HG03196 (cell line): ENCODE results near the gene VPS45.
"Not testable (repeated sequence)": the region's sequence is repeated elsewhere in the genome, so short reads cannot be mapped to it uniquely, and the experiment has no call there.

Source experiments
- ATAC-seq: cut with Tn5 transposase; IDR thresholded peaks from one replicate; pipeline ENCODE4 v1.9.1; 2021; ENCODE audit not compliant: unreplicated experiment

Gene VPS45

DNA sequence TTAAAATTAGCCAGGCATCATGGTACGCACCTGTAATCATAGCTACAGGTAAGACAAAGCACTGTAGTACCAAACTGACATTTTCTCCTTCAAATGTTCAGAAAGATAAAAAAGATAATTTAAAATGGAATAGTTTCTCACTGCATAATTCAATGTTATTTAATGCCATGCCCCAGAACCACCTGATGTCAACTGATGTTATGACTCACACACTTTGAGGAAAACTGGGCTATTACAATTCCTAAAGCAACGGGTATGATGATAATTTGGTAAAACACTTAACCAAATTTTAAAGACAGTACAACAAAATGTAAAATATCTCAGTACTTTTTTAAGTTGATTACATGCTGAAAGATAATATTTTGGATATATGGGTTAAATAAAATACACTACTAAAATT, 59.2 kb downstream of the VPS45 start:
- no peak for ATAC-seq

DNA sequence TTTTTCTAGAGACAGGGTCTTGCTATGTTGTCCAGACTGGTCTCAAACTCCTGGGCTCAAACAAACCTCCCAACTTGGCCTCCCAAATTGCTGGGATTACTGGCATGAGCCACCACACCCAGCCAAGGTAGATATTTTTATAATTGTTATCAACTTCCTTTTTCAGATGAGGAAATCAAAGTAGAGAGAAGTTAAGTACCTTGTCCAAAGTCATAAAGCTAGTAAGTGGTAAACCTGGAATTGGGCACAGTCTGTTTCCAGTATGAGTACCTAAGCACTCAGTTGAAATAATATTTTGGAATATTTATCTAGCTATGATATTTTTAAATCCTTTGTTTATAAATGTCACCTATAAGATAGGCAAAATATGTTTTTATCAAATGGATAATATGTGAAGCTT, 59.9 kb downstream of the VPS45 start:
- no peak for ATAC-seq

DNA sequence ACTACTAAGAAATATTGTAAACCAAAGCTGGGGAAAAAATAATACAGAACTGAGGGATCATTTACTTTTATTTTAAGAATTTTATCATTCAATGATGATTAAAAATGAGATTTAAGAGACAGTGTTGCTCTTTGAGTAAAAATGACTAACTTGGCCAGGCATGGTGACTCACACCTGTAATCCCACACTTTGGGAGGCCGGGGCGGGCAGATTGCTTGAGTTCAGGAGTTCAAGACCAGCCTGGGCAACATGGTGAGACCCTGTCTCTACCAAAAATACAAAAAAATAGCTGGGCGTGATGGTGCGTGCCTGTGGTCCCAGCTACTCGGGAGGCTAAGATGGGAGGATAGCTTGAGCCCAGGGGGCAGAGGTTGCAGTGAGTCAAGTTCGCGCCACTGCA, 60.3 kb downstream of the VPS45 start:
- ATAC-seq = no peak

DNA sequence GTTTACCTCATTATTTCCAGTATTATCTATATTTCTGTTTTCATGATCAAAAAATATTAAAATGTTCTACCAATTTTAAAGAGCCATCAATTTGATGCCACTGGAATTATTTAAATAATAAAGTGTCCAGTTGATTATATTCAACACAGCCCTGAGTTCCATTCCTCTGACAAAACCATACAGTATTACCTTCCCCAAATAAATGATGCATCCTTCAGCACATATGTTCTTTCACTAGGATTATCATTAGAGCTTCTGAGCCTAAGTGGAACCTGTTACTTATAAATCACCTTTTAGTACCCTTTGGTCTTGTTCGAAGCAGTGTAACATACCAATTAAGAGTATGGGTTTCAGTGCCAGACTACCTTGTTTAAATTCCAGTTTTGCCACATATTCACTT, 64.8 kb downstream of the VPS45 start:
- ATAC-seq = no peak

DNA sequence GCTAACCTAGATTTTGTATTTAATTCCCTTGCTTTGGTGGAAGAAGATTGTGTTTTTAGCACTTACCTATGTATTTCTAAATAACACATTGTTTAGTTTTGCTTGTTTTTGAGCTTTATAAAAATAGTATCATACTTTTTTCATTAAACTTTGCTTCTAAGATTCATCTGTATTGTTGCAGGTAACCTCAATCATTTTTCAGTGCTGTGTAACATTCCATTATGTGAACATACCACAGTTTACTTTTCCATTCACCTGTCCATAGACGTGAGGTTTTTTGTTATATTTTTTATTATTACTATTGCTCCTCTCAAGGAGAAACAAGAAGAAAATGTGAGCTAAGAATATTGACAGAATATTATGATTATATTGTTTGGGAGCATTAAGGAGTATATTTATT, 67.0 kb downstream of the VPS45 start:
- ATAC-seq = no peak

DNA sequence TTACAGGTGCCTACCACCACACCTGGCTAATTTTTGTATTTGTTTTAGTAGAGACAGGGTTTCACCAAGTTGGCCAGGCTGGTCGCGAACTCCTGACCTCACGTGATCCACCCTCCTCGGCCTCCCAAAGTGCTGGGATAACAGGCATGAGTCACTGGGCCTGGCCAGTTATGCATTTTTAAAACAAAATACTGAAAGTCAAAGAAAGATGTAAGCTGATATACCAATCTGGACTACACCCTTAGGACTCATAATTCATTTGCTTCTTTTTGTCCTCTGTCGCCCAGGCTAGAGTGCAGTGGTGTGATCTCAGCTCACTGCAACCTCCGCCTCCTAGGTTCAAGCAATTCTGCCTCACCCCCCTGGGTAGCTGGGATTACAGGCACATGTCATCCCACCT, 67.8 kb downstream of the VPS45 start:
- ATAC-seq = not testable (repeated sequence)

DNA sequence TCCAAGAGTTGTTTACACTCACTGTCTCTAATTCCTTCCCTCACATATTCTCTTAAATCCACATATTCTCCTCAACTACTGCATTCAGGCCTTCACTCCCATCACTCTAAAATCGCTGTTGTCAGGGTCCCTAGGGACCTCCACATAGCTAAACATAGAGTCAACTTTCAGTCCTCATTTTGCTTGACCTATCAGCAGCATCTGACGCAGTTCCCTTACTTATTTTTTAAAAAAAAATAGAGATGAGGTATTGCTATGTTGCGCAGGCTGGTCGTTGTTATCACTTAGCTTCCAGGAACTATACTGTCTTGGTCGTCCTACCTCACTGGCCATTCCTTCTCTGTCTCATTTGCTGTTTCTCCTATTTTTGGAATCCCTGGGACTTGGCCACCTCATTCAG, 70.5 kb downstream of the VPS45 start:
- ATAC-seq = no peak

DNA sequence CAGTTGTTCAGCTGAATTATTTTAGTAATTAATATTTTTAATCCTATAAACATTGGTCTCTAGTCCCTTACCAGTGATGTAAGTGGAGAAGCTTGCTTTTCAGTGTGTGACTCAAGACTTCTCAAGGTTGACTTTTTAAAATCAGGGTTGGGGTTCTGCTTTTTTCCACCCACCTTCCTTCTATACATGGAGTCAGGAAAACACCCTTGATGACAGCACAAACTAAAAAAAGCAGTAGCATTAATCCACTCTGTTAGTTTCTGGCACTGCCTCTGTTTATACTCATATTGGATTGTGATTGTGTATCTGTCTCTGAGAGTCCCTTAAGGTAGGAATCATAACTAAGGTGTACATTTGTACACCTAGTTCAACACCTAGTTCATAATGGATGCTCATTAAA, 73.9 kb downstream of the VPS45 start:
- no peak for ATAC-seq

DNA sequence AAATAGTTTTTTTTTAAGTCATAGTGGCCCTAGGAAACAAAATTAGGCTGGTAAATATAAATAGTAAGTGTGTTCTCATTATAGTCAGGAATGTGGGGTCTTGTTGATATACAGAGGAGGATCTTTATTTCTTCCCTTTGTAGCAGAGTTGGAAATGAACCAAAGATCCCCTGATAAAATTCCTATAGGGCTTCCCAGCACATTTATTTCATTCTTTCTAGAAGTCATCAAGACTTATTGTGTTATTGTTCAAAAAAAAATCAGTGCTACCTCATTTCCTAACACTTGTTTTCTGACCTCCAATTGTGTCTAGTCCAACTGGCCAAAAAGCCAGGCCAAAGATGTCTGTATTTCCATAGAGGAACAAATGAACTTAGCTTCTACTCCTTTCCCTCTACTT, 74.5 kb downstream of the VPS45 start:
- no peak for ATAC-seq

DNA sequence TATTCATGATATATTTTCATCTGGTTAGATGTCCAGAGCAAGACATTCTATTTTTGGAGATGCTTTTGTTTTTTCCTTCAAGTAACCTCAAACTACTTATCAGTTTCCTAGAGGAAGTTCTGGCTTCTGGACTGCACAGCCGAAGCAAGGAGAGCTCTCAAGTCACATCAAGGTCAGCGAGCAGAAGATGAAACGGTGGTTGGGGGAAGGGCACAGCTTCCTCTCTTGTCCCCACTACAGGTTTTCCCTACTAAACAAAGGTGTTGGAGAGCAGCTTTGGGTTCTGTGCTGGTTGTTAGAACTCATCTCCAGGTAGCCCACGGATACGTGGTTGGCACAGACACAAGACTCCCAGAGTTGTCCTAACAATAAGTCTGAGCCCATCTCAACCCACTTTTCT, 77.0 kb downstream of the VPS45 start:
- ATAC-seq = no peak

DNA sequence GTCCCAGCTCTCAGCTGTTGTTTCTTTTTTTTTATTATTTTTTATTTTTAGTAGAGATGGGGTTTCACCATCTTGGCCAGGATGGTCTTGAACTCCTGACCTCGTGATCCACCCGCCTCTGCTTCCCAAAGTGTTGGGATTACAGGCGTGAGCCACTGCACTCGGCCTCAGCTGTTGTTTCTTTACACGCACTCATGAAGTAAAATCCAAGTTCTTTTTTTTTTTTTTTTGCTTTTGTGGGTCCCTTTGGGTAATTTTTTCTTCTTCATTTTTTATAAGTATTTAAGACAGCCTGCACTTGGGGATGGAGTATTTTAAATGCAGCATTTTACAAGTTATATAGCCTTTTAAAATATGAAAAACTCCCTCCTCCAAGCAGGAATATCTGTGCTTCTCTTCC, 78.4 kb downstream of the VPS45 start:
- ATAC-seq = not testable (repeated sequence)

DNA sequence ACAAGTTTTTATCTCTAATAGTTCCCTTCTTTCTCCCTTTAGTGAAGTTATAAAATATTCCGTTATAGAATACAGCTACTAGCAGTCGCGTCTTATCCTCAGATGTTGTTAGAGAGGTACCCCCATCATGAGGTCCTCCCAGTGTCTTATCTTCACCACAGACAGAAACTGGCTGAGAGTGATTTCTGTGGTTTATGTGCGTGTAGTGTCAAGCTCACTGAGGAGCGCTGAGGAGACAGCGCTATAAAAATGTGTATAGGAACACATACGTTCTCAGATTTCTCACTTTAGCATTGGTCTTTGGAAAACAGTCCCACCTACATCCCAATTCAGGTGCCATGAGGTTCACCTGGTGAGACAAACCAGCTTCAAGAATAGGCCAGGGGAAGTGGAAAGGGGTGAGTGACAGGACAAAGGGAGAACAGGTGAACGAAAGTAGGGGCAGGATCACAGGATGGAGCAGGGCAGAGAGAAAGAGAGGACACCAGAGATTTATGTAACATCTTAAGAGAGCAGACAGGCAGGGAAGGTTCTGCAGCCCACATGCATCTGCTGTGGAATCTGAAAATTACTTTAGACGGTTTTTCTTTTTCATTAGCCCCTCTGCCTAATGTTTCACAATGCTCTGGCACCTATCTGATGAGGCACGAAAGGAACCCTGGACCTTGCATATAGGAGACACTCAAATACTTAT, 79.4 kb downstream of the VPS45 start:
- no peak for ATAC-seq

DNA sequence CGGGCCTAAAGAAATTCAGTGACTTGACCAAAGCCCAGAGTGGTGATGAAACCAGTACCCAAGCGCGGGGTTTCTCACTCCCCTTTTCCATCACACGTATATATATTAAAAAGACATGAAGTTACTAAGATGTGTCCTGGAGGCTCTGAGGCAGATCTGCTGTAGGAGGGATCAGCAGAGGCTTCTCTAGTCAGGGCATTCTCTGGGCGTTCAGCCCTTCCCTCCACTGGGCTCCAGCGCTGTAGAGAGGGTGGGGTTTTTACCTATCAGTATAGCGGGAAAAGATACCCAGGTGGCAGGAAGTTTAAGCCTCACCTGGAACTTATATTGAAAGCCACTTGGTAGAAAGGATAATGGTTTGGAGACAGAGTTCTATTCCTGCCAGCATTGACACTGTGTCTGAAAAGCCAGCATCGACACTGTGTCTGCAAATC, 81.3 kb downstream of the VPS45 start:
- no peak for ATAC-seq

DNA sequence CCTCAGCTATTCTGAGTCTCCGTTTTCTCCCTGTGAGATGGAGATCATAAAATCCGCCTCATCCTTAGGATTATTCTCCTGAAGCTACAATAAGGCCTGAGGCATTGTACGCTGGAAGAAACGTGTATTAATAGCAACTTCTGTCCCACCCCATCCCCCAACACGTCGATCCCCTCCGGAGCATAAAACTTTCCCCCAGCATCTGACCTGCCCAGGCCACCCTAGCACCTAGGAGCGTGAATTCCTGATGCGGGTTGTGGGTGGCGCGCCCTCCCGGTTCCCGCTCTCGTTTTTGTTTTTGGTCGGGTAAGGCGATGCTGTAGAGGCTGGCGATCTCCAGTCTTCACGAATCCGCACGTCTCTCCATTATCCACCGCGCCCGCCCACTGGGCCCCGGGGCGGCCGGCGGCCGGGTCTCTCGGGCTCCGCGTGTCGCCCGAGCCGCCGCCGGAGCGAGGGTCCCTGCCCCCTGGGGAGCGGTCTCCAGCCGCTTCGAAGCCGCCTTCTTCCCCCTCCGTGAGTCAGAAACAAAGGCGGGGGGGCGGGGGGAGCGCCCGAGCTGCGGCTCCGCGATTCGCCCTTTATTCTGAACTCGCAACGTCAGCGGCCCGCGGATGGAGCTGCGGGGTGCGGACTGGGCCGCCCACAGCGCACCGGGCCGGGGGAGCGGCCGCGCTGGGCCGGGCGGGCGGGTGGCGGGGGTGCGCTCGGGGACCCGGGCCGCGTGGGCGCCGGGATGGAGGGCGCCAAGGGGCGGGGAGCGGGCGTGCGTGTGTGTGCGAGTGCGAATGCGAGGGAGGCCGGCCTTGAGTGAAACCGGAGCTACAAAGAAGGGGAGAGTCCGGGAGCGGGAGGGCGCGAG, 81.9 kb downstream of the VPS45 start, which contains the start of gene PLEKHO1:
TSS of gene PLEKHO1 (plus strand) at position 646 of the 862 bp plus-strand sequence. CDS start 342 bp downstream, outside the sequence.
- ATAC-seq = peak; percentile 40

DNA sequence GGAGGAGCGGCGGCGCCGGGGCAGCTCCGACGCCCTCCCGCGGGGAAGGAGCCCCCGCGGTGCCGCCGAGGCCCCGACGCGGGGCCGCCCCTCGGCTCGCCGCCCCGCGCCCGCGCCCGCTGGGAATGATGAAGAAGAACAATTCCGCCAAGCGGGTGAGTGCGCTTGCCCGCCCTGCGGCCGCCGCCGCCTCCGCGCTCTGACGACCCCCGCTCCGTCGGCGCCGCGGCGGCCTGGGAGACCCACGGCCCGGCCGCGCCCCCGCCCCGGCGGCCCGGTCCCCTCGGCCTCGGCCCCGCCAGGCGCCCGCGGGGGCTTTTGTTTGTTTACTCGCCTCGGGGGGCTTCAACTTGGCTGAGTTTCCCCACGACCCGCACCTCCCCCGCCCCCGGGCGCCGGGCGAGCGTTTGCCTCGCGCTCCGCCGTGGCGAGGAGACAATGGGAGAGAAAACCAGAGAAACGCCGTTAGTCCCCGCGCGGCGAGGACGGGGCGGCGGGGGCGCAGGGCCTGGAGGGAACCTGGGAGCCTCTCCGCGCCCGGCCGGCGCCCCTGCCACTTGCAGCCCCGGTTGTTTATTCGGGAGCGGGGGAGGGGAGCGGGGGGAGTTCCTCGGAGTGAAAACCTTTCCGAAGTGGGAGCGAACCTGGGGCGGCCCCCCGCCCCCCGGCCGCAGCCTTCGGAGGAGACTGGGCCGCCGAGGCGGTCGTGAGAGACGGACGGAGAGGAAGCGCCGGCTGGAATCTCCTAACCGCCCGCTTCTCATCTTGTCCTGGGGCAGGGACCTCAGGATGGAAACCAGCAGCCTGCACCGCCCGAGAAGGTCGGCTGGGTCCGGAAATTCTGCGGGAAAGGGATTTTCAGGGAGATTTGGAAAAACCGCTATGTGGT, 82.8 kb downstream of the VPS45 start:
- ATAC-seq = no peak

DNA sequence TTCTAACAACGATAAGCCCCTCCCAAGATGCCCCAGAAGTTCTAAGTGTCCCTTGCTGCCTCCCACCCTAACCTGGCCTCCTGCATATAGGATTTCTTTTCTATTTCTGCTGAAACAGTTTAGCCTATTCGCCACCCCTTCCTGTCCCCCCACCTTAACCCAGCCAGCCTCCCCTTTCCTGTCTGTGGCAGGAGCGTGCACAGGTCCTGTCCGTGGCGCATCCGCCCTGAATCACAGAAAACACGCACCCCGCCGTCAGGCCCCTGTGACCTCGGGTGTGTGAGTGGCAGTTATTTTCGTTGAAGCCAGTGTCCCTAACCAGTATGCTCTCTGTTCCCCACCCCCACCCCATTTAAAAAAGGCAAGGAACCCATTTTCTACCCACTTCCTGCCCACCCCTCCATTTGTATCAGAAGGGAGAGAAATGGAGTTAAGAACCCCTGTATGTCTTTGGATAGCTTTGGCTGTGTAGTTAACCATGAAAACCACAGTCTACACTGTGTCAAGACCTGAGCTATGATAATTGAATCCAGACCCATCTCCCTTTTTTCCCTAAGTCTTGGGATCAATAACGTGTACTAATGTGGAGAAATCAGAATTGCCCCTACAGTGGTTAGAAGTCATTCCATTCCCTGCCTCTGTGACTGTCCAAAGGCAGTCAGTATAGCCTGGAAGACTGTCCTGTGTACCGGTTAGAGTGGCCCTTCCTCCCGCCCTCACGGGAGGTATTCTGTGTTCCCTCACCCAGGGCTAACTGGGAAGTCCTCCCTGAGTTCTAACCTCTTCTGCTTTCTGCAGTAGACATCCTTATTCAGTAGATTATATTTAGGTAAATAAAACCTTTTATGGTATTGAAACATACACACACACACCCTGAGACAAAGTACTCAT, 84.0 kb downstream of the VPS45 start:
- no peak for ATAC-seq

DNA sequence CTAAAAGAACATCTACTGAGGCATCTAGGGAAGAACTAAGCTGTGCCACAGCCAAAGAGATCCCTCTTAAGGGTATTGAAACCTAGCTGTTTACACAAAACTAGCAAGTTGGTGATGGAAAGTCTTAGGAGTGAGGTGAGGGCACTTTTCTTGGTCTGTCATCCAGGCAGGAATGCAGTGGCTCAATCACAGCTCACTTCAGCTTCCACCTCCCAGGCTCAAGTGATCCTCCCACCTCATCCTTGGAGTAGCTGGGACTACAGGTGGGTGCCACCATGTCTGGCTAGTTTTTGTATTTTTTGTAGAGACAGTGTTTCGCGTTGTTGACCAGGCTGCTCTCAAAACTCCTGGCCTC, 84.6 kb downstream of the VPS45 start:
- ATAC-seq = no peak

DNA sequence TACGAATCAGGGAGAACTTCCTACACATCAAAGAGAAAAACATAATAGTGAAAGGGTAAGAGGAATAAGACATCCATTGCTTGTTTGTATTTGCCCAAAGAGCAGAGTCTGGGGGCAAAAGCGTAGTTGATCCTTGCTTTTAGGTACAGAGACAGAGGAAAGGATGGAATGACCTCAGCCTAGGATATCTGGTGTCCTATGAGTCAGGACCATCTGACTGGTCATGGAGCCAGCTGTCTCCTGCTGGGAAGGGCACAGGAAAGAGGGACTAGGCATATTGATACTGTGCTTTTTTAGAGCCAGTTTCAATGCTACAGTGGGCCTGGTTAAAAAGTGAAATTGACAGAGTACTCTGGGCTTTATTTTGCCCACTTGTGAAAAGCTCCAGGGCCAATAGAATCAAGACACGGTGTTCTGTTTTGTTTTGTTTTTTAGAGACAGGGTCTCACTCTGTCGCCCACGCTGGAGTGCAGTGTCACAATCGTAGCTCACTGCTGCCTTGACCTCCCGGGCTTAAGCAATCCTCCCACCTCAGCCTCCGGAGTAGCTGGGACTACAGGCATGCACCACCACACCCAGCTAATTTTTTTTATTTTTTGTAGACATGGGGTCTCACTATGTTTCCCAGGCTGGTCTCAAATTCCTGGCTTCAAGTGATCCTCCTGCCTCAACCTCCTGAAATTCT, 85.3 kb downstream of the VPS45 start:
- ATAC-seq = no peak

DNA sequence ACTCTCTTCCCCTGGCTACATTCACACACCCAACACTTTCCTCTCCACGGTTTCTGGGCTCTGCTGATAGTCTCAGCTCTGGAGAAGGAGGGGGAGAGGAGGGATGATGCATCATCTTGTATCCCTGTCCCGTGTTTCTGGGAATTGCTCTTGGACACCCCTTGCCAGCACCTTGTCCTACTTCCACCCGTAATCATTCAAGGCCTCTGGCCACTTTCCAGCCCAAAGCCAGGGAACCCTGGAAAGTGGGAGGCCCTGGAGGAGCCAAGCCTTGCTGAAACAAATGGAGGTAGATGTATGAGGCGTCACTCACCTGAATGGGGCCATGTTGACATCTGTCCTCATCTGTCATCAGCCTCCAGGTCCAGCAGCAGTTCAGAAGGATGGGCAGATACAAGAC, 86.6 kb downstream of the VPS45 start:
- ATAC-seq = no peak
